ENCODE data around the gene TCF25.

TCF25 gene

DNA sequence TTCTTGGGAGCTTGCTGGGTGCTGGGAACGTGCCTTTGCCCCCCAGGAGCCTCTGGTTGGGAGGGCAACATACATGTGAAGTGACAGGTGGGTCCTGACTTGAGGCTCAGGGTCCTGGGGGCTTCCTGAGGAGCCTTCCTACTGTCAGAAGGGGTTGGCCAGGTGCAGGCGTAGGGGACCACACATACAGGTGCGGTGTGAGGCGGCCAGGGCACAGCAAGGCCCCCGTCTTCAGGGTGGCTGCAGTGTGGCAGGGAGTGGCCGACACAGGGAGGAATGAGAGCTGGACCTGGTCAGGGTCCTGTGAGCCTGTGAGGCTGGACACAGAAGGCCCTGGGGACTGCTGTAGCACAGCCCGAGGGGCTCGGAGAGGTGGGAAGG lies 10.6 kb downstream of the TCF25 start:
- Histone ChIP-seq H3K9me2 (replicated peaks; ENCODE audit: low read depth, low read length) (no peaks in the 10 kb centered on the region), H3K4me2 (ENCODE audit: low read depth, low read length, poor library complexity, severe bottlenecking) (no peak overlapping the region), H4K20me1 (ENCODE audit: insufficient read depth, low read length, poor library complexity, severe bottlenecking) (no peaks in the 10 kb centered on the region), H3K27me3 (ENCODE audit: insufficient read depth, low read length, poor library complexity, severe bottlenecking) (no peaks in the 10 kb centered on the region), H3K79me2 (ENCODE audit: insufficient read depth, low read length) (peaks cover 5% of the 10 kb centered on the region; the same call in 1 of the 2 replicates), H3K4me3 (ENCODE audit: low read length, poor library complexity, severe bottlenecking) (no peak overlapping the region), H3K9me3 (ENCODE audit: insufficient read depth, low read depth, low read length) (no peaks in the 10 kb centered on the region), H3K9ac (ENCODE audit: low read depth, low read length, poor library complexity, severe bottlenecking) (no peak overlapping the region), H3F3A (ENCODE audit: low read depth) (no peaks in the 10 kb centered on the region), H3K4me1 (ENCODE audit: insufficient read depth, low read length, poor library complexity, severe bottlenecking) (no peaks in the 10 kb centered on the region), H2AFZ (ENCODE audit: low read length) (no peak overlapping the region), H3K36me3 (ENCODE audit: insufficient read depth, low read length) (peaks cover 29% of the 10 kb centered on the region; the same call in 1 of the 2 replicates)
- no peak for TF ChIP-seq EZH2phosphoT487 (IDR thresholded peaks at IDR 0.05; ENCODE audit: borderline replicate concordance)
- TF ChIP-seq, protein P1, sequence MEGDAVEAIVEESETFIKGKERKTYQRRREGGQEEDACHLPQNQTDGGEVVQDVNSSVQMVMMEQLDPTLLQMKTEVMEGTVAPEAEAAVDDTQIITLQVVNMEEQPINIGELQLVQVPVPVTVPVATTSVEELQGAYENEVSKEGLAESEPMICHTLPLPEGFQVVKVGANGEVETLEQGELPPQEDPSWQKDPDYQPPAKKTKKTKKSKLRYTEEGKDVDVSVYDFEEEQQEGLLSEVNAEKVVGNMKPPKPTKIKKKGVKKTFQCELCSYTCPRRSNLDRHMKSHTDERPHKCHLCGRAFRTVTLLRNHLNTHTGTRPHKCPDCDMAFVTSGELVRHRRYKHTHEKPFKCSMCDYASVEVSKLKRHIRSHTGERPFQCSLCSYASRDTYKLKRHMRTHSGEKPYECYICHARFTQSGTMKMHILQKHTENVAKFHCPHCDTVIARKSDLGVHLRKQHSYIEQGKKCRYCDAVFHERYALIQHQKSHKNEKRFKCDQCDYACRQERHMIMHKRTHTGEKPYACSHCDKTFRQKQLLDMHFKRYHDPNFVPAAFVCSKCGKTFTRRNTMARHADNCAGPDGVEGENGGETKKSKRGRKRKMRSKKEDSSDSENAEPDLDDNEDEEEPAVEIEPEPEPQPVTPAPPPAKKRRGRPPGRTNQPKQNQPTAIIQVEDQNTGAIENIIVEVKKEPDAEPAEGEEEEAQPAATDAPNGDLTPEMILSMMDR (conservative IDR thresholded peaks at IDR 0.05; ENCODE audit: low read length): no peak

GRCh38 chr16:89887243-89887642 lies 13.9 kb downstream of the TCF25 start:
- Histone ChIP-seq H2AFZ (ENCODE audit: low read length) (no peak overlapping the region), H3K4me3 (ENCODE audit: low read length, poor library complexity, severe bottlenecking) (no peak overlapping the region), H3K9me3 (ENCODE audit: insufficient read depth, low read depth, low read length) (no peaks in the 10 kb centered on the region), H3K9me2 (replicated peaks; ENCODE audit: low read depth, low read length) (no peaks in the 10 kb centered on the region), H3K27me3 (ENCODE audit: insufficient read depth, low read length, poor library complexity, severe bottlenecking) (no peaks in the 10 kb centered on the region), H3K4me1 (ENCODE audit: insufficient read depth, low read length, poor library complexity, severe bottlenecking) (no peaks in the 10 kb centered on the region), H3K36me3 (ENCODE audit: insufficient read depth, low read length) (peaks cover 29% of the 10 kb centered on the region; the same call in 1 of the 2 replicates), H4K20me1 (ENCODE audit: insufficient read depth, low read length, poor library complexity, severe bottlenecking) (no peaks in the 10 kb centered on the region), H3K9ac (ENCODE audit: low read depth, low read length, poor library complexity, severe bottlenecking) (no peak overlapping the region), H3K4me2 (ENCODE audit: low read depth, low read length, poor library complexity, severe bottlenecking) (no peak overlapping the region), H3K79me2 (ENCODE audit: insufficient read depth, low read length) (no peaks in the 10 kb centered on the region), H3F3A (ENCODE audit: low read depth) (no peaks in the 10 kb centered on the region)
- TF ChIP-seq EZH2phosphoT487 (IDR thresholded peaks at IDR 0.05; ENCODE audit: borderline replicate concordance): no peak
- TF ChIP-seq, protein P1 (conservative IDR thresholded peaks at IDR 0.05; ENCODE audit: low read length): no peak

GRCh38 chr16:89890200-89890599 lies 16.8 kb downstream of the TCF25 start:
- H3K9ac ChIP-seq (ENCODE audit: low read depth, low read length, poor library complexity, severe bottlenecking): no peak overlapping the region
- no peaks in the 10 kb centered on the region for H3K9me3 ChIP-seq (ENCODE audit: insufficient read depth, low read depth, low read length)
- no peak overlapping the region for H3K4me3 ChIP-seq (ENCODE audit: low read length, poor library complexity, severe bottlenecking)
- H3K9me2 ChIP-seq (replicated peaks; ENCODE audit: low read depth, low read length): no peaks in the 10 kb centered on the region
- H2AFZ ChIP-seq (ENCODE audit: low read length): no peak overlapping the region
- H3K4me2 ChIP-seq (ENCODE audit: low read depth, low read length, poor library complexity, severe bottlenecking): no peak overlapping the region
- peaks cover 13% of the 10 kb centered on the region; the same call in 1 of the 2 replicates for H3K36me3 ChIP-seq (ENCODE audit: insufficient read depth, low read length)
- no peaks in the 10 kb centered on the region for H4K20me1 ChIP-seq (ENCODE audit: insufficient read depth, low read length, poor library complexity, severe bottlenecking)
- no peaks in the 10 kb centered on the region for H3K4me1 ChIP-seq (ENCODE audit: insufficient read depth, low read length, poor library complexity, severe bottlenecking)
- no peaks in the 10 kb centered on the region for H3K79me2 ChIP-seq (ENCODE audit: insufficient read depth, low read length)
- no peaks in the 10 kb centered on the region for H3F3A ChIP-seq (ENCODE audit: low read depth)
- H3K27me3 ChIP-seq (ENCODE audit: insufficient read depth, low read length, poor library complexity, severe bottlenecking): no peaks in the 10 kb centered on the region
- TF ChIP-seq, protein P1 (conservative IDR thresholded peaks at IDR 0.05; ENCODE audit: low read length): no peak
